Brain microvascular endothelial cell (primary cell): ENCODE data around the gene PTEN.

Experiments used
- DNase-seq: peaks from one replicate; pipeline ENCODE4 v3.0.0-alpha.2; 2020
- H3K27ac ChIP-seq: fragments of 250-450 bp; sonication (Bioruptor Pico); 2 replicates; pipeline ENCODE4 v1.5.1; 2020; ENCODE audit warnings: mild to moderate bottlenecking, moderate library complexity
- H3K27me3 ChIP-seq: fragments of 250-450 bp; sonication (Bioruptor Pico); replicated peaks from 2 replicates; pipeline ENCODE4 v1.5.1; 2020; ENCODE audit warnings: mild to moderate bottlenecking
- H3K36me3 ChIP-seq: fragments of 250-450 bp; sonication (Bioruptor Pico); replicated peaks from 2 replicates; pipeline ENCODE4 v1.5.1; 2020; ENCODE audit warnings: mild to moderate bottlenecking
- H3K4me3 ChIP-seq: 2 replicates; pipeline ENCODE4 v1.5.1; 2011; ENCODE audit warnings: low read depth, mild to moderate bottlenecking, control low read depth, low read length, moderate library complexity
- CTCF ChIP-seq: IDR thresholded peaks from 2 replicates; pipeline ENCODE4 v1.5.1; 2011; ENCODE audit warnings: low read depth, mild to moderate bottlenecking, moderate library complexity, low read length, control low read depth, inconsistent platforms; ENCODE audit errors: missing control alignments
- in situ Hi-C: cut with HindIII; loops from 2 replicates; pipeline ENCODE4 v1.10.0; 2017; ENCODE audit warnings: low sequenced_read_pairs, low pct_ligation_motif_present

The PTEN gene

GRCh38 chr10:87863053-87863943 is at the start of gene PTEN, which contains the start of gene KLLN:
PTEN (plus strand) TSS chr10:87863625; CDS start chr10:87864470, 845 bp downstream.
KLLN (minus strand) TSS chr10:87863533; CDS start chr10:87862487, 1,046 bp downstream.
- H3K27ac ChIP-seq, result peak within 1 kb of the TSS; percentile 95
- no peak for TF ChIP-seq CTCF
- no peaks in the 10 kb centered on the region for H3K27me3 ChIP-seq
- H3K36me3 ChIP-seq, result peaks cover 2% of the 10 kb centered on the region
- peak; percentile 85 for DNase-seq
- in situ Hi-C loops, result loop anchor here (25.0 kb wide), 2 partner anchors 524 to 699 kb away; no protein-coding TSS in a partner anchor
- peak within 1 kb of the TSS; percentile 89 for H3K4me3 ChIP-seq

GRCh38 chr10:87816163-87816897 is 47.1 kb upstream of the PTEN start:
- no peaks in the 10 kb centered on the region for H3K27me3 ChIP-seq
- H3K36me3 ChIP-seq, result no peaks in the 10 kb centered on the region
- H3K27ac ChIP-seq, result no peak overlapping the region
- peak; percentile 10 for TF ChIP-seq CTCF
- in situ Hi-C loops, result no loop called here
- no peak for DNase-seq
- H3K4me3 ChIP-seq, result no peak overlapping the region

- no peak for TF ChIP-seq CTCF
- H3K27me3 ChIP-seq, result no peaks in the 10 kb centered on the region
- in situ Hi-C loops, result no loop called here
Measured at GRCh38 chr10:87816898-87817608, 46.4 kb upstream of the PTEN start.

GRCh38 chr10:87817609-87818504 is 45.6 kb upstream of the PTEN start, which contains the start of gene ATAD1:
ATAD1 (minus strand) TSS chr10:87818226; CDS start chr10:87814599, 3,627 bp downstream.
- peak; percentile 63 for DNase-seq
- H3K36me3 ChIP-seq, result no peaks in the 10 kb centered on the region
- H3K27me3 ChIP-seq, result no peaks in the 10 kb centered on the region
- peak within 1 kb of the TSS; percentile 87 for H3K4me3 ChIP-seq
- TF ChIP-seq CTCF, result peak; percentile 53
- in situ Hi-C loops, result no loop called here
- peak within 1 kb of the TSS; percentile 83 for H3K27ac ChIP-seq

More at GRCh38 chr10:87816898-87817608, 46.4 kb upstream of the PTEN start:
- peak overlapping the region; percentile 87 for H3K4me3 ChIP-seq
- DNase-seq, result no peak
- no peaks in the 10 kb centered on the region for H3K36me3 ChIP-seq
- peak overlapping the region; percentile 83 for H3K27ac ChIP-seq
